ENCODE measurements around the gene PLEKHA6.
A peak's percentile ranks its signal among the peaks of the same experiment; 100 is the strongest.

PLEKHA6 gene

DNA sequence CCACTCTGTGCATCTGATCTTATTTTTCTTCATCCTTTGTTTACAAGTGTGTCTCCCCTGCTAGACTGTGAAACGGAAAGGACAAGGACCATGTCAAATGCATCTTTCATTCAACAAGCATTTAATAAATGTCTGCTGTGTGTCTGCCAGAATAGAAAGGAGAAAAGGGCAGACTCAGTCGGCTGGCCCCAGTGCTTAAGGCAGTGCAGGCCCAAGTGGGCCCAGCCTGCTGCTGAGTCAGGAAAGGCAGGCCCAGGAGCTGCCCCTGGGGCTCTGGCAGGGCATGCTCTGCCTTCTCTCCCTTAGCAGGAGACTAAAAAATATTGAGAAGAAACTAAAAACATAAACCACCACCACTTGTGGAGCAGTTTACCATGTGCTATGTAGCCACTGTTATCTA is 38.1 kb downstream of the PLEKHA6 start:
- TF ChIP-seq ISL1 (CRISPR knock-in tag; IDR thresholded peaks at IDR 0.05) (0 out of 2 replicates have a peak, but pooled peaks have one; percentile 11), OSR1 (CRISPR knock-in tag; IDR thresholded peaks at IDR 0.05) (no peak)
- ATAC-seq: peak; percentile 33

DNA sequence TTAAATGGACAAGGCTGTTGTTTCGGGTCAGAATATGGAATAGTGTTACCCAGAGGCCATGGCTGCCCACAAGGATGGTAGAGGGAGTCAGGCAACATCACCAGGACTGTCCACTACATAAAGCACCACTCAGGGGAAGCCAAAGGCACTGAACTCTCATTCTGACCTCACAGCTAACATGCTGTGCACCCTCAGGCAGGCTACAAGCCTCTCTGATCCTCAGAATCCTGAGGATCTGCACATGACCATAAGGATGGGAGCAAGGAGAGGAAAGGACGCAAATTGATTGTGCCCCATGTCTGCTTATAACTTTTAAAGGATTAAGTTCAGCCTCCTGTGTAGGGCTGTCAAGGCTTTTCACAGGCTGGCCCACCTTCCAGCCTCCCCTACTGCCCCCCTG is 38.7 kb downstream of the PLEKHA6 start:
- TF ChIP-seq, protein P1, sequence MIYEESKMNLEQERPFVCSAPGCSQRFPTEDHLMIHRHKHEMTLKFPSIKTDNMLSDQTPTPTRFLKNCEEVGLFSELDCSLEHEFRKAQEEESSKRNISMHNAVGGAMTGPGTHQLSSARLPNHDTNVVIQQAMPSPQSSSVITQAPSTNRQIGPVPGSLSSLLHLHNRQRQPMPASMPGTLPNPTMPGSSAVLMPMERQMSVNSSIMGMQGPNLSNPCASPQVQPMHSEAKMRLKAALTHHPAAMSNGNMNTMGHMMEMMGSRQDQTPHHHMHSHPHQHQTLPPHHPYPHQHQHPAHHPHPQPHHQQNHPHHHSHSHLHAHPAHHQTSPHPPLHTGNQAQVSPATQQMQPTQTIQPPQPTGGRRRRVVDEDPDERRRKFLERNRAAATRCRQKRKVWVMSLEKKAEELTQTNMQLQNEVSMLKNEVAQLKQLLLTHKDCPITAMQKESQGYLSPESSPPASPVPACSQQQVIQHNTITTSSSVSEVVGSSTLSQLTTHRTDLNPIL (CRISPR knock-in tag; IDR thresholded peaks at IDR 0.05; ENCODE audit: low read depth): no peak
- TF ChIP-seq ESRRG (CRISPR knock-in tag; IDR thresholded peaks at IDR 0.05) (no peak), ZFP3 (CRISPR knock-in tag; IDR thresholded peaks at IDR 0.05) (no peak), ARNTL (CRISPR knock-in tag; IDR thresholded peaks at IDR 0.05; ENCODE audit: borderline replicate concordance, low read depth) (no peak), ZC3H10 (CRISPR knock-in tag; IDR thresholded peaks at IDR 0.05) (no peak), ZNF565 (CRISPR knock-in tag; conservative IDR thresholded peaks at IDR 0.05; ENCODE audit: low read depth) (no peak), ZNF70 (CRISPR knock-in tag; IDR thresholded peaks at IDR 0.05) (no peak), RARB (CRISPR knock-in tag; IDR thresholded peaks at IDR 0.05) (no peak), TCF4 (CRISPR knock-in tag; IDR thresholded peaks at IDR 0.05; ENCODE audit: borderline replicate concordance) (no peak), OSR1 (CRISPR knock-in tag; IDR thresholded peaks at IDR 0.05) (no peak), ISL1 (CRISPR knock-in tag; IDR thresholded peaks at IDR 0.05) (no peak), ZFP30 (CRISPR knock-in tag; IDR thresholded peaks at IDR 0.05) (no peak), BACH2 (CRISPR knock-in tag; IDR thresholded peaks at IDR 0.05; ENCODE audit: borderline replicate concordance) (no peak), TOX (CRISPR knock-in tag; IDR thresholded peaks at IDR 0.05; ENCODE audit: borderline replicate concordance) (no peak)
- TF ChIP-seq, protein P2, sequence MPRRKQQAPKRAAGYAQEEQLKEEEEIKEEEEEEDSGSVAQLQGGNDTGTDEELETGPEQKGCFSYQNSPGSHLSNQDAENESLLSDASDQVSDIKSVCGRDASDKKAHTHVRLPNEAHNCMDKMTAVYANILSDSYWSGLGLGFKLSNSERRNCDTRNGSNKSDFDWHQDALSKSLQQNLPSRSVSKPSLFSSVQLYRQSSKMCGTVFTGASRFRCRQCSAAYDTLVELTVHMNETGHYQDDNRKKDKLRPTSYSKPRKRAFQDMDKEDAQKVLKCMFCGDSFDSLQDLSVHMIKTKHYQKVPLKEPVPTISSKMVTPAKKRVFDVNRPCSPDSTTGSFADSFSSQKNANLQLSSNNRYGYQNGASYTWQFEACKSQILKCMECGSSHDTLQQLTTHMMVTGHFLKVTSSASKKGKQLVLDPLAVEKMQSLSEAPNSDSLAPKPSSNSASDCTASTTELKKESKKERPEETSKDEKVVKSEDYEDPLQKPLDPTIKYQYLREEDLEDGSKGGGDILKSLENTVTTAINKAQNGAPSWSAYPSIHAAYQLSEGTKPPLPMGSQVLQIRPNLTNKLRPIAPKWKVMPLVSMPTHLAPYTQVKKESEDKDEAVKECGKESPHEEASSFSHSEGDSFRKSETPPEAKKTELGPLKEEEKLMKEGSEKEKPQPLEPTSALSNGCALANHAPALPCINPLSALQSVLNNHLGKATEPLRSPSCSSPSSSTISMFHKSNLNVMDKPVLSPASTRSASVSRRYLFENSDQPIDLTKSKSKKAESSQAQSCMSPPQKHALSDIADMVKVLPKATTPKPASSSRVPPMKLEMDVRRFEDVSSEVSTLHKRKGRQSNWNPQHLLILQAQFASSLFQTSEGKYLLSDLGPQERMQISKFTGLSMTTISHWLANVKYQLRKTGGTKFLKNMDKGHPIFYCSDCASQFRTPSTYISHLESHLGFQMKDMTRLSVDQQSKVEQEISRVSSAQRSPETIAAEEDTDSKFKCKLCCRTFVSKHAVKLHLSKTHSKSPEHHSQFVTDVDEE (CRISPR knock-in tag; IDR thresholded peaks at IDR 0.05): no peak
- TF ChIP-seq, protein P3, sequence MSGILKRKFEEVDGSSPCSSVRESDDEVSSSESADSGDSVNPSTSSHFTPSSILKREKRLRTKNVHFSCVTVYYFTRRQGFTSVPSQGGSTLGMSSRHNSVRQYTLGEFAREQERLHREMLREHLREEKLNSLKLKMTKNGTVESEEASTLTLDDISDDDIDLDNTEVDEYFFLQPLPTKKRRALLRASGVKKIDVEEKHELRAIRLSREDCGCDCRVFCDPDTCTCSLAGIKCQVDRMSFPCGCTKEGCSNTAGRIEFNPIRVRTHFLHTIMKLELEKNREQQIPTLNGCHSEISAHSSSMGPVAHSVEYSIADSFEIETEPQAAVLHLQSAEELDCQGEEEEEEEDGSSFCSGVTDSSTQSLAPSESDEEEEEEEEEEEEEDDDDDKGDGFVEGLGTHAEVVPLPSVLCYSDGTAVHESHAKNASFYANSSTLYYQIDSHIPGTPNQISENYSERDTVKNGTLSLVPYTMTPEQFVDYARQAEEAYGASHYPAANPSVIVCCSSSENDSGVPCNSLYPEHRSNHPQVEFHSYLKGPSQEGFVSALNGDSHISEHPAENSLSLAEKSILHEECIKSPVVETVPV (CRISPR knock-in tag; IDR thresholded peaks at IDR 0.05): no peak
- no peak for ATAC-seq

DNA sequence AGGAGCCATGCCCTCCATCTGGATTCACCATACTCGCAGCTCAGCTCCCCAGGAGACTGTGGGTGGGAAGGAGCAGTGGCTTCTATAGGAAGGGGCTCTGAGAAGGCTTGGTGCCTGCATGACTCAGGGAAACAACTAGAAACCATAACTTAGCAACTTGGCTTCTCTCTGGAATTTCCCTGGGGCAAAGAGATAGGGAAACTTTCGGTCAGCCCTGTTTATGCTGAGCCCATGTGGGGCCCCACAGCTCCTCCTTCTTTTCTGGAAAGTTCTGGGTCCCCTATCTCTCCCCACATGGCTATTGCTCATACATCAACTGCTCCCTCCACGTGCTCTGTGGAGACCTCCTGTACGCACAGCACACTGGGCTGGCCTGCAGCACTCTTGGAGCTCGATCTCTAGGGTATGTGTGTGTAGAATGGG is 39.3 kb downstream of the PLEKHA6 start:
- TF ChIP-seq, protein P3 (CRISPR knock-in tag; IDR thresholded peaks at IDR 0.05): no peak
- TF ChIP-seq ZFP3 (CRISPR knock-in tag; IDR thresholded peaks at IDR 0.05): no peak
- no peak for ATAC-seq

DNA sequence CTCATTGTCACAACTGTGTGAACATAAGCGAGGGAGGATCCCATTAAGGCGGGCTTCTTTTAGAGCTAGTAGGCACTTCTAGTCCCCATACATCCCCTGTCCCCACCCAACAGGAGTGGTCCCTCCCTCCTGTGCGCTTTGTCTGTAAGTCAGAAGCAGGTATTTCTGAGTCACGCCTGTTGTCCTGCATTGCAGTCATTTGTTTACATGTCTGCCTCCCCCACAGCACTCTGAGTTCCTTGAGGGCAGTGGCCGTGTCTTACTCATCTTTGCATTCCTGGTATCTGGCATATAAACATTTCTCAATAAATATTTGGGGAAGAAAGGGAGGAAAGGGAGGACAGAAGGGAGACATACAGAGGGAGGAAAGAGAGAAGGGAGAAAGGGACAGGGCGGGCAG is 40.3 kb downstream of the PLEKHA6 start:
- ATAC-seq: no peak
- TF ChIP-seq, protein P4, sequence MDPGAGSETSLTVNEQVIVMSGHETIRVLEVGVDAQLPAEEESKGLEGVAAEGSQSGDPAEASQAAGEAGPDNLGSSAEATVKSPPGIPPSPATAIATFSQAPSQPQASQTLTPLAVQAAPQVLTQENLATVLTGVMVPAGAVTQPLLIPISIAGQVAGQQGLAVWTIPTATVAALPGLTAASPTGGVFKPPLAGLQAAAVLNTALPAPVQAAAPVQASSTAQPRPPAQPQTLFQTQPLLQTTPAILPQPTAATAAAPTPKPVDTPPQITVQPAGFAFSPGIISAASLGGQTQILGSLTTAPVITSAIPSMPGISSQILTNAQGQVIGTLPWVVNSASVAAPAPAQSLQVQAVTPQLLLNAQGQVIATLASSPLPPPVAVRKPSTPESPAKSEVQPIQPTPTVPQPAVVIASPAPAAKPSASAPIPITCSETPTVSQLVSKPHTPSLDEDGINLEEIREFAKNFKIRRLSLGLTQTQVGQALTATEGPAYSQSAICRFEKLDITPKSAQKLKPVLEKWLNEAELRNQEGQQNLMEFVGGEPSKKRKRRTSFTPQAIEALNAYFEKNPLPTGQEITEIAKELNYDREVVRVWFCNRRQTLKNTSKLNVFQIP (CRISPR knock-in tag; IDR thresholded peaks at IDR 0.05; ENCODE audit: borderline replicate concordance, low read depth): no peak
- no peak for TF ChIP-seq TOX (CRISPR knock-in tag; IDR thresholded peaks at IDR 0.05; ENCODE audit: borderline replicate concordance)
- TF ChIP-seq, protein P1 (CRISPR knock-in tag; IDR thresholded peaks at IDR 0.05; ENCODE audit: low read depth): no peak
- TF ChIP-seq, protein P2 (CRISPR knock-in tag; IDR thresholded peaks at IDR 0.05): no peak
- TF ChIP-seq TCF4 (CRISPR knock-in tag; IDR thresholded peaks at IDR 0.05; ENCODE audit: borderline replicate concordance): no peak
- no peak for TF ChIP-seq ISL1 (CRISPR knock-in tag; IDR thresholded peaks at IDR 0.05)
- no peak for TF ChIP-seq CSDC2 (CRISPR knock-in tag; IDR thresholded peaks at IDR 0.05)
- no peak for TF ChIP-seq ZFP3 (CRISPR knock-in tag; IDR thresholded peaks at IDR 0.05)
- TF ChIP-seq, protein P5, sequence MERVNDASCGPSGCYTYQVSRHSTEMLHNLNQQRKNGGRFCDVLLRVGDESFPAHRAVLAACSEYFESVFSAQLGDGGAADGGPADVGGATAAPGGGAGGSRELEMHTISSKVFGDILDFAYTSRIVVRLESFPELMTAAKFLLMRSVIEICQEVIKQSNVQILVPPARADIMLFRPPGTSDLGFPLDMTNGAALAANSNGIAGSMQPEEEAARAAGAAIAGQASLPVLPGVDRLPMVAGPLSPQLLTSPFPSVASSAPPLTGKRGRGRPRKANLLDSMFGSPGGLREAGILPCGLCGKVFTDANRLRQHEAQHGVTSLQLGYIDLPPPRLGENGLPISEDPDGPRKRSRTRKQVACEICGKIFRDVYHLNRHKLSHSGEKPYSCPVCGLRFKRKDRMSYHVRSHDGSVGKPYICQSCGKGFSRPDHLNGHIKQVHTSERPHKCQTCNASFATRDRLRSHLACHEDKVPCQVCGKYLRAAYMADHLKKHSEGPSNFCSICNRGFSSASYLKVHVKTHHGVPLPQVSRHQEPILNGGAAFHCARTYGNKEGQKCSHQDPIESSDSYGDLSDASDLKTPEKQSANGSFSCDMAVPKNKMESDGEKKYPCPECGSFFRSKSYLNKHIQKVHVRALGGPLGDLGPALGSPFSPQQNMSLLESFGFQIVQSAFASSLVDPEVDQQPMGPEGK (CRISPR knock-in tag; IDR thresholded peaks at IDR 0.05; ENCODE audit: borderline replicate concordance): no peak
- no peak for TF ChIP-seq ZNF70 (CRISPR knock-in tag; IDR thresholded peaks at IDR 0.05)
- no peak for TF ChIP-seq GLIS3 (CRISPR knock-in tag; IDR thresholded peaks at IDR 0.05)
- TF ChIP-seq ARNTL (CRISPR knock-in tag; IDR thresholded peaks at IDR 0.05; ENCODE audit: borderline replicate concordance, low read depth): no peak
- TF ChIP-seq ZFP30 (CRISPR knock-in tag; IDR thresholded peaks at IDR 0.05): no peak
